CD8-positive, alpha-beta memory T cell (primary cell): ENCODE results near the gene CEP20. TPM values are rescaled to one million over a fixed set of nuclear protein-coding genes. Genes with fewer than 3 reads are reported as not detected.
"Not testable (repeated sequence)": the region's sequence is repeated elsewhere in the genome, so short reads cannot be mapped to it uniquely, and the experiment has no call there.

Experiments used
- CTCF ChIA-PET: fragments of 350-600 bp; sonication (Branson Sonifier 250); formaldehyde crosslinking; loops from one replicate; lab custom pipeline; 2021; ENCODE audit warnings: antibody characterized with exemption; lab: Charles Lee
- POLR2A ChIA-PET: fragments of 350-600 bp; sonication (Branson Sonifier 250); formaldehyde crosslinking; loops from one replicate; lab custom pipeline; 2021; ENCODE audit warnings: antibody characterized with exemption; lab: Charles Lee
- DNase-seq, 5 donors: peaks; one replicate each; pipeline versions ENCODE4 v3.0.0 to v3.0.0-alpha.2; 2020 to 2022; ENCODE audit warnings: mixed read lengths in 1 of 5
- H3K27ac ChIP-seq: one replicate; pipeline ENCODE4 v1.7.0; 2013; ENCODE audit warnings: low read depth, mild to moderate bottlenecking, low read length, moderate library complexity
- H3K27me3 ChIP-seq: 2 replicates; pipeline ENCODE4 v1.7.0; 2013; ENCODE audit warnings: low read length, mild to moderate bottlenecking; ENCODE audit not compliant: insufficient read depth, poor library complexity, severe bottlenecking
- H3K36me3 ChIP-seq: 2 replicates; pipeline ENCODE4 v1.7.0; 2013; ENCODE audit warnings: mild to moderate bottlenecking, low read length, moderate library complexity; ENCODE audit not compliant: insufficient read depth
- H3K4me1 ChIP-seq: 2 replicates; pipeline ENCODE4 v1.7.0; 2013; ENCODE audit warnings: mild to moderate bottlenecking, low read length, moderate library complexity; ENCODE audit not compliant: insufficient read depth
- H3K4me3 ChIP-seq: 2 replicates; pipeline ENCODE4 v1.7.0; 2013; ENCODE audit warnings: mild to moderate bottlenecking, low read length
- H3K9me3 ChIP-seq: 2 replicates; pipeline ENCODE4 v1.7.0; 2013; ENCODE audit warnings: mild to moderate bottlenecking, low read length
- H3K27ac Mint-ChIP-seq, 8 donors: one replicate each; pipeline ENCODE4 v1.8.0; 2020 to 2021; ENCODE audit warnings: mixed read lengths in 8 of 8, mild to moderate bottlenecking in 6 of 8, inconsistent platforms in 3 of 8, moderate library complexity in 3 of 8
- H3K27me3 Mint-ChIP-seq, 2 donors: one replicate each; pipeline ENCODE4 v1.8.0; 2020 to 2021; ENCODE audit warnings: mixed read lengths in 2 of 2, mild to moderate bottlenecking in 1 of 2, moderate library complexity in 1 of 2
- H3K36me3 Mint-ChIP-seq, 3 donors: one replicate each; pipeline ENCODE4 v1.8.0; 2020 to 2021; ENCODE audit warnings: mixed read lengths in 3 of 3, inconsistent platforms in 1 of 3, mild to moderate bottlenecking in 1 of 3
- H3K4me1 Mint-ChIP-seq, 3 donors: one replicate each; pipeline ENCODE4 v1.8.0; 2020 to 2021; ENCODE audit warnings: mixed read lengths in 3 of 3, inconsistent platforms in 1 of 3, mild to moderate bottlenecking in 1 of 3
- H3K4me3 Mint-ChIP-seq, 7 donors: one replicate each; pipeline ENCODE4 v1.8.0; 2020 to 2021; ENCODE audit warnings: mixed read lengths in 7 of 7, mild to moderate bottlenecking in 6 of 7, moderate library complexity in 4 of 7, inconsistent platforms in 2 of 7
- H3K9me3 Mint-ChIP-seq, 5 donors: one replicate each; pipeline ENCODE4 v1.8.0; 2020 to 2022; ENCODE audit warnings: mixed read lengths in 5 of 5, mild to moderate bottlenecking in 3 of 5, moderate library complexity in 2 of 5, inconsistent platforms in 1 of 5
- polyA plus RNA-seq: library from polyadenylated mRNA; unstranded; fragments of 300-500 nt; fragmentation: Illumina TruSeq; gene quantifications from one replicate; pipeline ENCODE4 v1.2.3, GENCODE V29; 2021
- total RNA-seq, 2 experiments: library from RNA; stranded (reverse); gene quantifications; one replicate each; pipeline ENCODE4 v1.2.3, GENCODE V29; 2021

Gene CEP20
- total and polyA plus RNA-seq, 3 experiments from 2014 or later, result 32.5 to 46.1 (median 39.6) TPM

DNA sequence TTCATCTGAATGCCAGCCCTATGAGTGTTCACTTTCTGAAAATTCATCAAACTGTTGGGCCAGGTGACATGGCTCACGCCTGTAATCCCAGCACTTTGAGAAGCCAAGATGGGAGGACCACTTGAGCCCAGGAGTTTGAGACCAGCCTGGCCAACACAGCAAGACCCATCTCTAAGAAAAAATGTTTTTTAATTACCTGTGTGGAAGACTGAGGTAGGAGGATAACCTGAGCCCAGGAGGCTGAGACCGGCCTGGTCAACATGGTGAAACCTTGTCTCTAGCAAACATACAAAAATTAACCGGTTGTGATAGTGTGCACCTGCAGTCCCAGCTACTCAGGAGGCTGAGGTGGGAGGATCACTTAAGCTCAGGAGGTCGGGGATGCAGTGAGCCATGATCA, 41.9 kb downstream of the CEP20 start:
- Mint-ChIP-seq H3K4me1 (no peaks in the 10 kb centered on the region), H3K27me3 (peaks cover 2 to 3% of the 10 kb centered on the region in 2 donors), H3K36me3 (no peaks in the 10 kb centered on the region), H3K27ac (no peak overlapping the region), H3K9me3 (no peaks in the 10 kb centered on the region), H3K4me3 (no peak overlapping the region)
- ChIA-PET CTCF (no interaction called here), POLR2A (no interaction called here)
- Histone ChIP-seq H3K27ac (no peak overlapping the region), H3K4me1 (no peaks in the 10 kb centered on the region), H3K36me3 (no peaks in the 10 kb centered on the region), H3K27me3 (no peaks in the 10 kb centered on the region), H3K9me3 (no peaks in the 10 kb centered on the region), H3K4me3 (no peak overlapping the region)
- no peak for DNase-seq

DNA sequence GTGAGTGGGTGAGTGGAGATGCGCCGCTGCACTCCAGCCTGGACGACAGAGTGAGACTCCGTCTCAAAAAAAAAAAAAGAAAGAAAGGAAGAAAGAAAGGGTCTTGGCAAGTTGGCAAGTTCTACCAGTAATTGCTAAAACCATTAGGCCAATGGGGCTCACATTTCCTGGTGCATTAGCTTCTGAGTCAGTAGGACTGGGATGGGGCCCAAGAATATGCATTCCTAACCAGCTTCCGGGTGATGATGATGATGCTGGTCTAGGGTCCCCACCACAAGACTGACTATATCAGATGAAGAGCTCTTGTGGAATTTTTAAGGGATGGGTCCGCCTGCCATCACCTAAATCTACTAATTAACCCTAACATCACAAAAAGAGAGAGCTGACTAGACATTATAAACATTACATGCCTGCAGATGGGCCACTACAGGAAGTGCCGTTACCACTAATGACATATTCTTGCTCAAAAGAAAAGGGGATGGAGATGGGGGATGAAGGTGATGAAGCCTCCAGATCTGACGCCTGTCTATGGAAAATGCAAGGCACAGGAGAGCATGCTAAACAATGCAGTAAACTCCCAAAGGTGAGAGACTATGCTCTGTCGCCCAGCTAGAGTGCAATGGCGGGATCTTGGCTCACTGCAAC, 44.6 kb downstream of the CEP20 start:
- Histone ChIP-seq H3K27ac (no peak overlapping the region), H3K4me3 (no peak overlapping the region), H3K36me3 (no peaks in the 10 kb centered on the region), H3K4me1 (no peaks in the 10 kb centered on the region), H3K27me3 (no peaks in the 10 kb centered on the region), H3K9me3 (no peaks in the 10 kb centered on the region)
- no peaks in the 10 kb centered on the region for H3K9me3 Mint-ChIP-seq
- no peak overlapping the region for H3K27ac Mint-ChIP-seq
- POLR2A ChIA-PET, result no interaction called here
- H3K27me3 Mint-ChIP-seq, result peaks cover 2 to 6% of the 10 kb centered on the region in 2 donors
- H3K36me3 Mint-ChIP-seq, result no peaks in the 10 kb centered on the region
- no peak for DNase-seq
- H3K4me1 Mint-ChIP-seq, result no peaks in the 10 kb centered on the region
- no peak overlapping the region for H3K4me3 Mint-ChIP-seq
- CTCF ChIA-PET, result no interaction called here

DNA sequence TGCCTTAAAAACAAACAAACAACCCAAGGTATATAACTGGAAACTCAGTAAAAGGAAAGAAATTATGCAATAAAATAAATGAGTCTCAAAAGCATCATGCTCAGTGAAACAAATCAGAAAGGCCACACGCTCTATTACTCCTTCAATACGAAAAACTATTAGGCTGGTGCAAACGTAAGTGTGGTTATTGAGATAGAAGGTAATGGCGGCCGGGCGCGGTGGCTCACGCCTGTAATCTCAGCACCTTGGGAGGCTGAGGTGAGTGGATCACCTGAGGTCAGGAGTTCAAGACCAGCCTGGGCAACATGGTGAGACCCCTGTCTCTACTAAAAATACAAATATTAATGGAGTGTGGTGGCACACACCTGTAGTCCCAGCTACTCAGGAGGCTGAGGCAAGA, 49.2 kb downstream of the CEP20 start:
- CTCF ChIA-PET, H3K27ac ChIP-seq, H3K27me3 ChIP-seq, H3K9me3 Mint-ChIP-seq, H3K4me1 ChIP-seq, H3K27me3 Mint-ChIP-seq, H3K36me3 ChIP-seq, H3K4me3 Mint-ChIP-seq, H3K4me3 ChIP-seq, DNase-seq, POLR2A ChIA-PET, H3K36me3 Mint-ChIP-seq, H3K9me3 ChIP-seq, H3K4me1 Mint-ChIP-seq: not testable (repeated sequence)
- H3K27ac Mint-ChIP-seq, result peak overlapping the region in 1 of 8 donors; percentile 54

DNA sequence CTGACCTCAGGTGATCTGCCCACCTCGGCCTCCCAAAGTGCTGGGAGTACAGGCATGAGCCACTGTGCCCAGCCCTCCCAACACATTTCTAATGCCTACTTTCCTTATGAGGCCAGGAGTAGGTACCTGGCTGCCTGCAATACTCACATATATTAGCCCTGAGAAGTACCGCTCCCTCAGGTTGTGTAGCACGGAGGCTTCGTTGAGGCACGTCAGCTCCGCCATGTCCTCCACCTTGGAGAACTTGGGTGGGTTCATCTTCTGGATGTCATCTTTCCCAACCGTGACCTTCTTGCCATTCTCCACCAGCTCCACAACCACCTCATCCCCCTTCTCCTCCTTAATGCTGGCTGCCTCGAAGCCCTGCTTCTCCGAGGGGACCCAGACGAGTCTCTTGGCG, 50.6 kb downstream of the CEP20 start:
- Histone ChIP-seq H3K4me1 (no peaks in the 10 kb centered on the region), H3K9me3 (no peaks in the 10 kb centered on the region), H3K4me3 (no peak overlapping the region), H3K27ac (no peak overlapping the region), H3K27me3 (no peaks in the 10 kb centered on the region), H3K36me3 (no peaks in the 10 kb centered on the region)
- ChIA-PET CTCF (no interaction called here), POLR2A (no interaction called here)
- Mint-ChIP-seq H3K36me3 (peaks cover 0 to 1% (median 0%) of the 10 kb centered on the region in 3 donors), H3K27ac (no peak overlapping the region), H3K9me3 (no peaks in the 10 kb centered on the region), H3K4me3 (no peak overlapping the region), H3K4me1 (peaks cover 0 to 3% (median 0%) of the 10 kb centered on the region in 3 donors), H3K27me3 (peaks cover 4 to 6% of the 10 kb centered on the region in 2 donors)
- DNase-seq, result no peak

DNA sequence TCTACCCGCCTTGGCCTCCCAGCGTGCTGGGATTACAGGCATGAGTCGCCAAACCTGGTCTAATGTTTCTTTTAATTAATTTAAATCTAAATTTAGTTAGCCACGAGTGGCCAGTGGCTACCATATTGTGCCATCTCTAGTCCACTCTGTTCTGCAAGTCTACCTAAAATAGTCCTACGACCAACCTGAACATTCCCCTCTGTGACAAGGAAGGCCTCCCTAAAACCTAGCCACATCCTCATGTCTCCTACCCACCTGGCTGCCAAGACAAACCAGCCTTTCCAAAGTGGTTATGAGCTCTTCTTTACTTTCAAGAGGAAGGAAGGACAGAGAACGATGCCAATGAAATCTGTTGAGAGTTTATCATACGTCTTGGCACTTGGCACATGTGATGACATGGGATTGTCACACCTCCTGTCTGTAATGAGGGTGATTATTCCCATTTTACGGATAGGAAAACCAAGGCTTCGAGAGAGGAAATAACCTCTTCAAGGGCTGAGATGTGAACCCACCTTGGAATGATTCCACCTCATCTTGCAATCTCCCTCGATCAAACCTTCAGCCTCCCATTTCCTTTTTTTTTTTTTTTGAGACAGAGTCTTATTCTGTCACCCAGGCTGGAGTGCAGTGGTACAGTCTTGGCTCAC, 51.3 kb downstream of the CEP20 start:
- no peaks in the 10 kb centered on the region for H3K27me3 ChIP-seq
- DNase-seq, result no peak
- no peaks in the 10 kb centered on the region for H3K4me1 ChIP-seq
- H3K27me3 Mint-ChIP-seq, result peaks cover 4 to 6% of the 10 kb centered on the region in 2 donors
- peaks cover 0 to 3% (median 0%) of the 10 kb centered on the region in 3 donors for H3K4me1 Mint-ChIP-seq
- ChIA-PET POLR2A (no interaction called here), CTCF (interaction anchor here (1.2 kb wide), 1 partner anchor 20 kb away, joined by 3 read pairs; no protein-coding TSS in a partner anchor)
- no peaks in the 10 kb centered on the region for H3K36me3 ChIP-seq
- H3K9me3 Mint-ChIP-seq, result no peaks in the 10 kb centered on the region
- no peak overlapping the region for H3K27ac Mint-ChIP-seq
- no peak overlapping the region for H3K4me3 Mint-ChIP-seq
- no peak overlapping the region for H3K27ac ChIP-seq
- H3K9me3 ChIP-seq, result no peaks in the 10 kb centered on the region
- H3K36me3 Mint-ChIP-seq, result peaks cover 0 to 1% (median 0%) of the 10 kb centered on the region in 3 donors
- no peak overlapping the region for H3K4me3 ChIP-seq

DNA sequence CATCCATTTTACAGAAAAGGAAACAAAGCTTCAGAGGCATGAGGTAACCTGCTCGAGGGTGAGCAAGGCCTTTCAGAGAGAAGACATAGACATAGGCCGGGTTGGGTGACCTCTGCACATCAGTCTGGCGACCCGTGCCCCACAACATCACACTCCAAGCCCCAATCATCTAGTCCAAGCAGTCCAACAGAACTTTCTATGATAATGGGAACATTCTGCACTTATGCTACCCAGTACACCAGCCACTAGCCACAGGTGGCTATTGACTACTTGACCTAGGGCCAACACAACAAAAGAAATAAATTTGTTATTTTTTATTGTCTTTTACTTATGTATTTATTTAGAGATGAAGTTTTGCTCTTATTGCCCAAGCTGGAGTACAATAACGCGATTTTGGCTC, 52.3 kb downstream of the CEP20 start:
- DNase-seq, result no peak
- H3K36me3 ChIP-seq, result no peaks in the 10 kb centered on the region
- no peaks in the 10 kb centered on the region for H3K9me3 ChIP-seq
- no peak overlapping the region for H3K4me3 Mint-ChIP-seq
- ChIA-PET POLR2A (no interaction called here), CTCF (interaction anchor here (1.2 kb wide), 1 partner anchor 19 kb away, joined by 3 read pairs; no protein-coding TSS in a partner anchor)
- H3K27me3 ChIP-seq, result no peaks in the 10 kb centered on the region
- peaks cover 2 to 3% of the 10 kb centered on the region in 2 donors for H3K27me3 Mint-ChIP-seq
- no peaks in the 10 kb centered on the region for H3K9me3 Mint-ChIP-seq
- peaks cover 0 to 1% (median 0%) of the 10 kb centered on the region in 3 donors for H3K36me3 Mint-ChIP-seq
- H3K4me1 Mint-ChIP-seq, result peaks cover 0 to 3% (median 0%) of the 10 kb centered on the region in 3 donors
- H3K4me1 ChIP-seq, result no peaks in the 10 kb centered on the region
- no peak overlapping the region for H3K4me3 ChIP-seq
- H3K27ac Mint-ChIP-seq, result peak overlapping the region in 1 of 8 donors; percentile 55
- H3K27ac ChIP-seq, result no peak overlapping the region

DNA sequence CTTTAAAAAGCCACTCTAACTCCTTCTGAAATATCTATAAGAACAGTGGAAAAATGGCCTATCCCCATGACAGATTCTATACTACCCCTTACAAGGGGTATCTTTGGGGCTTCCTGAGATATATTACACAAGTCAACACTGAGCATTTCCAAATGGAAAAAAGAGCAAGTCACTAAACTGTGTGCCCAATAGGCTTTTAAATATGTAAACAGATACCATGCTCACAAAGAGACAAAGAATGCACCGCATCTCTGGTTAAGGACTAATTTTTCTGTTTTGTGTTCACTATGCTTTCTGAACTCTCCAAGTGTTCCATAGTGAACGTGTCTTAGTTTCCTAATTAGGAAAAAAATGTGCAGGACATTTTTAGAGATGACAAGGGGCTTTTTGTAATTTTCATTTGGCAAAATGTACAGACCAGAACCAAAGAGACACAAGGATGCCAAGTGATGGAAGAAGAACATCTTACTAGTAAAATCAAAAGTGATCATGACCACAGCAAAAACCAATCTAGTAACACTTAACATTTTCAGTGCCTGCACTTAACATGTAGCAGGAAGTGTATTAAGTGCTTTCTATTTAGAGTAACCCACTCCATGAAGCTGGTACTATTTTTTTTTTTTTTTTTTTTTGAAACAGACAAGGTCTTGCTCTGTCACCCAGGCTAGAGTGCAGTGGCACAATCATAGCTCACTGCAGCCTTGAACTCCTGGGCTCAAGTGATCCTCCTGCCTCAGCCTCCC, 53.1 kb downstream of the CEP20 start:
- H3K4me3 Mint-ChIP-seq, result no peak overlapping the region
- Histone ChIP-seq H3K4me1 (no peaks in the 10 kb centered on the region), H3K27ac (no peak overlapping the region), H3K36me3 (no peaks in the 10 kb centered on the region), H3K27me3 (no peaks in the 10 kb centered on the region), H3K4me3 (no peak overlapping the region), H3K9me3 (no peaks in the 10 kb centered on the region)
- POLR2A ChIA-PET, result interaction anchor here (0.6 kb wide), 1 partner anchor 52 kb away, joined by 3 read pairs; no protein-coding TSS in a partner anchor
- no peak overlapping the region for H3K27ac Mint-ChIP-seq
- H3K27me3 Mint-ChIP-seq, result peaks cover 2 to 3% of the 10 kb centered on the region in 2 donors
- peaks cover 0 to 1% (median 0%) of the 10 kb centered on the region in 3 donors for H3K36me3 Mint-ChIP-seq
- H3K9me3 Mint-ChIP-seq, result no peaks in the 10 kb centered on the region
- DNase-seq, result no peak
- CTCF ChIA-PET, result no interaction called here
- peaks cover 0 to 3% (median 0%) of the 10 kb centered on the region in 3 donors for H3K4me1 Mint-ChIP-seq

DNA sequence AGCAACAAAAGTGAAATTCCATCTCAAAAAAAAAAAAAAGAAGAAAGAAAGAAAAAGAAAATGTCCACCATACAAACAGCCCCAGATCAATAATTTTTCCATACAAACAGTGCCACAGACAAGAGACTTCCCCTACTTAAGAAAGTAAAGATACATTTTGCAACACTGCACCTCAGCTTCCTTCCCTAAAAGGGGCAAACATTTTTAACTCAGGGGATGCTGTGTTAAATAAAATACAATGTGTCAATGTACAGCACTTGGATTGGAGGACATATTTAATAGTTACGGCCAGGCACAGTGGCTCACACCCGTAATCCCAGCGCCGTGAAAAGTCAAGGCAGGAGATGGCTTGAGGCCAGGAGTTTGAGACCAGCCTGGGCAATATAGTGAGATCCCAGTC, 53.9 kb downstream of the CEP20 start:
- H3K9me3 ChIP-seq, result no peaks in the 10 kb centered on the region
- H3K27me3 ChIP-seq, result no peaks in the 10 kb centered on the region
- Mint-ChIP-seq H3K9me3 (no peaks in the 10 kb centered on the region), H3K27ac (no peak overlapping the region), H3K4me1 (peaks cover 0 to 3% (median 0%) of the 10 kb centered on the region in 3 donors), H3K27me3 (peaks cover 2 to 3% of the 10 kb centered on the region in 2 donors), H3K36me3 (peaks cover 0 to 1% (median 0%) of the 10 kb centered on the region in 3 donors), H3K4me3 (no peak overlapping the region)
- H3K4me1 ChIP-seq, result no peaks in the 10 kb centered on the region
- CTCF ChIA-PET, result no interaction called here
- H3K27ac ChIP-seq, result no peak overlapping the region
- no peak for DNase-seq
- POLR2A ChIA-PET, result no interaction called here
- no peak overlapping the region for H3K4me3 ChIP-seq
- H3K36me3 ChIP-seq, result no peaks in the 10 kb centered on the region
